H1 (cell line): Measurements from ENCODE around the gene ZNF70. TPM values are rescaled to one million over a fixed set of nuclear protein-coding genes. Genes with fewer than 3 reads are reported as not detected.

Source experiments
- CTCF ChIA-PET: fragments of 300-600 bp; sonication (Branson Sonifier 250); formaldehyde crosslinking; loops from one replicate; lab custom pipeline; 2021; ENCODE audit not compliant: partially characterized antibody; lab: Charles Lee
- POLR2A ChIA-PET: fragments of 300-600 bp; sonication (Branson Sonifier 250); formaldehyde crosslinking; loops from one replicate; lab custom pipeline; 2021; ENCODE audit warnings: inconsistent platforms; ENCODE audit not compliant: partially characterized antibody; lab: Charles Lee
- DNase-seq, 2 experiments: peaks; one replicate each; pipeline versions ENCODE4 v3.0.0 to v3.0.0-alpha.2; 2010 to 2022; ENCODE audit warnings: low spot score in 2 of 2, low read depth in 1 of 2, mixed read lengths in 1 of 2
- FAIRE-seq: peaks from 2 replicates; lab custom pipeline; 2011; peaks lifted over from hg19 to GRCh38; lab: Jason Lieb, UNC
- H2AFZ ChIP-seq: 2 replicates; pipeline ENCODE4 v1.8.1; 2012; ENCODE audit warnings: low read length, inconsistent platforms
- H2AK5ac ChIP-seq: 2 replicates; pipeline ENCODE4 v1.6.1; 2013; ENCODE audit warnings: low read depth, low read length
- H2BK120ac ChIP-seq: replicated peaks from 2 replicates; pipeline ENCODE3; 2013; ENCODE audit warnings: low read depth, low read length, inconsistent platforms
- H2BK12ac ChIP-seq: 2 replicates; pipeline ENCODE4 v1.6.1; 2013; ENCODE audit warnings: low read depth, low read length
- H2BK15ac ChIP-seq: 2 replicates; pipeline ENCODE4 v1.6.1; 2013; ENCODE audit warnings: low read length
- H2BK20ac ChIP-seq: 2 replicates; pipeline ENCODE4 v1.6.1; 2013; ENCODE audit warnings: low read length
- H2BK5ac ChIP-seq: 2 replicates; pipeline ENCODE4 v1.6.1; 2013; ENCODE audit warnings: low read depth, low read length
- H3K14ac ChIP-seq: 2 replicates; pipeline ENCODE4 v1.6.1; 2013; ENCODE audit warnings: inconsistent platforms; ENCODE audit not compliant: insufficient read length
- H3K18ac ChIP-seq: 2 replicates; pipeline ENCODE4 v1.6.1; 2013; ENCODE audit warnings: low read length; ENCODE audit errors: extremely low read depth
- H3K23ac ChIP-seq: 2 replicates; pipeline ENCODE4 v1.6.1; 2013; ENCODE audit warnings: inconsistent platforms; ENCODE audit not compliant: insufficient read length
- H3K23me2 ChIP-seq: 2 replicates; pipeline ENCODE4 v1.6.1; 2013; ENCODE audit warnings: low read depth, low read length
- H3K27ac ChIP-seq: 2 replicates; pipeline ENCODE4 v1.6.1; 2011; ENCODE audit warnings: low read depth, low read length, inconsistent platforms
- H3K27me3 ChIP-seq, 4 experiments: replicated peaks in 1 of 4; 1 replicate in 1 of 4; 2 replicates in 3 of 4; pipeline versions ENCODE4 v1.6.1 to v1.8.1; 2011 to 2013; ENCODE audit warnings: low read length in 3 of 4, mild to moderate bottlenecking in 3 of 4, inconsistent platforms in 2 of 4, mixed read lengths in 2 of 4, moderate library complexity in 1 of 4; ENCODE audit not compliant: control insufficient read depth in 3 of 4, insufficient read depth in 3 of 4; ENCODE audit errors: extremely low read depth in 1 of 4
- H3K36me3 ChIP-seq, 4 experiments: 2 replicates each; pipeline versions ENCODE4 v1.6.1 to v1.8.1; 2011 to 2013; ENCODE audit warnings: mild to moderate bottlenecking in 4 of 4, low read length in 3 of 4, moderate library complexity in 2 of 4, control low read depth in 1 of 4, inconsistent platforms in 1 of 4; ENCODE audit not compliant: insufficient read depth in 4 of 4, control insufficient read depth in 2 of 4
- H3K4ac ChIP-seq: replicated peaks from 2 replicates; pipeline ENCODE3; 2013; ENCODE audit warnings: low read length, low read depth, mixed read lengths, inconsistent platforms; ENCODE audit not compliant: insufficient read length
- H3K4me1 ChIP-seq, 4 experiments: replicated peaks in 1 of 4; 1 replicate in 1 of 4; 2 replicates in 3 of 4; pipeline versions ENCODE4 v1.6.1 to v1.8.1; 2011 to 2013; ENCODE audit warnings: low read length in 3 of 4, inconsistent platforms in 2 of 4, mixed read lengths in 1 of 4; ENCODE audit not compliant: insufficient read depth in 4 of 4, control insufficient read depth in 3 of 4
- H3K4me2 ChIP-seq, 2 experiments: 2 replicates each; pipeline versions ENCODE4 v1.6.1 to v1.8.1; 2011 to 2013; ENCODE audit warnings: low read depth in 2 of 2, low read length in 2 of 2, control low read depth in 1 of 2, inconsistent platforms in 1 of 2, mild to moderate bottlenecking in 1 of 2; ENCODE audit not compliant: insufficient read depth in 1 of 2
- H3K4me3 ChIP-seq, 4 experiments: fragments of 200-600, 300-600 bp in 1 of 4; sonication (generic), shearing (Covaris generic), sonication (Bioruptor Twin) in 1 of 4; 2 replicates each; pipeline versions ENCODE4 v1.5.1 to v1.8.1; 2011 to 2016; ENCODE audit warnings: low read length in 4 of 4, low read depth in 3 of 4, control low read depth in 2 of 4, inconsistent platforms in 2 of 4, mild to moderate bottlenecking in 2 of 4, mixed read lengths in 1 of 4, moderate library complexity in 1 of 4; ENCODE audit not compliant: insufficient read depth in 2 of 4; ENCODE audit errors: extremely low read depth in 1 of 4
- H3K56ac ChIP-seq: replicated peaks from 2 replicates; pipeline ENCODE3; 2013; ENCODE audit warnings: low read depth, mild to moderate bottlenecking, mixed read lengths, low read length, inconsistent platforms; ENCODE audit not compliant: insufficient read length
- H3K79me1 ChIP-seq: 2 replicates; pipeline ENCODE4 v1.6.1; 2013; ENCODE audit warnings: low read depth, low read length, control low read depth
- H3K79me2 ChIP-seq, 2 experiments: 2 replicates each; pipeline versions ENCODE4 v1.6.1 to v1.8.1; 2012 to 2013; ENCODE audit warnings: low read length in 2 of 2, mild to moderate bottlenecking in 2 of 2, inconsistent platforms in 1 of 2; ENCODE audit not compliant: insufficient read depth in 2 of 2, control insufficient read depth in 1 of 2
- H3K9ac ChIP-seq, 4 experiments: replicated peaks in 1 of 4; 1 replicate in 1 of 4; 2 replicates in 3 of 4; pipeline versions ENCODE4 v1.6.1 to v1.8.1; 2011 to 2013; ENCODE audit warnings: low read depth in 3 of 4, low read length in 3 of 4, control low read depth in 2 of 4, mild to moderate bottlenecking in 2 of 4, moderate library complexity in 2 of 4, inconsistent platforms in 1 of 4; ENCODE audit errors: extremely low read depth in 1 of 4
- H3K9me3 ChIP-seq, 2 experiments: 2 replicates each; pipeline versions ENCODE4 v1.6.1 to v1.8.1; 2012 to 2013; ENCODE audit warnings: mild to moderate bottlenecking in 2 of 2, moderate library complexity in 2 of 2, control low read depth in 1 of 2, inconsistent platforms in 1 of 2, low read depth in 1 of 2, low read length in 1 of 2, mixed read lengths in 1 of 2; ENCODE audit not compliant: insufficient read depth in 2 of 2
- H4K20me1 ChIP-seq, 2 experiments: replicated peaks in 1 of 2; 2 replicates each; pipeline versions ENCODE3 to v1.8.1; 2011 to 2013; ENCODE audit warnings: inconsistent platforms in 2 of 2, low read length in 2 of 2, mild to moderate bottlenecking in 1 of 2; ENCODE audit not compliant: insufficient read depth in 2 of 2, control insufficient read depth in 1 of 2
- H4K5ac ChIP-seq: 2 replicates; pipeline ENCODE4 v1.6.1; 2013; ENCODE audit warnings: low read length, low read depth, mixed read lengths, inconsistent platforms; ENCODE audit not compliant: insufficient read length
- H4K8ac ChIP-seq: 2 replicates; pipeline ENCODE4 v1.8.0; 2013; ENCODE audit warnings: mild to moderate bottlenecking, moderate library complexity, low read length, inconsistent platforms; ENCODE audit not compliant: insufficient read depth; ENCODE audit errors: extremely low read depth
- H4K91ac ChIP-seq: replicated peaks from 2 replicates; pipeline ENCODE3; 2013; ENCODE audit warnings: low read length, mixed read lengths, inconsistent platforms; ENCODE audit not compliant: insufficient read length
- ASH2L ChIP-seq: fragments of 200-600, 300-600 bp; sonication (generic); IDR thresholded peaks from one replicate; pipeline ENCODE4 v1.7.1; 2017; ENCODE audit warnings: low read length
- TBP ChIP-seq: IDR thresholded peaks from 2 replicates; pipeline ENCODE4 v1.6.1; 2011; ENCODE audit warnings: low read depth, low read length, improper control_type of control experiment
- WGBS, 2 experiments: shearing (Covaris generic) in 1 of 2; methylation state at CpG; one replicate each; pipeline versions ENCODE4 v1.1.6 to v1.1.7; 2013 to 2015; ENCODE audit warnings: low lambda C conversion rate in 2 of 2, mixed read lengths in 2 of 2, inconsistent platforms in 1 of 2, low coverage in 1 of 2, missing lambda C conversion rate in 1 of 2; ENCODE audit not compliant: insufficient replicate concordance in 2 of 2, insufficient coverage in 1 of 2, insufficient read length in 1 of 2; ENCODE audit errors: extremely low coverage in 1 of 2, missing lambda C conversion rate in 1 of 2; 5-methylcytosine and 5-hydroxymethylcytosine counted together
- polyA plus RNA-seq, 7 experiments: library from polyadenylated mRNA; depleted of rRNA in 3 of 7; stranded (reverse) in 5 of 7; unstranded in 2 of 7; fragments of >200 nt in 5 of 7; fragments of 200-250 nt in 2 of 7; gene quantifications; 1 replicate in 5 of 7; 2 replicates in 1 of 7; 4 replicates in 1 of 7; pipeline versions ENCODE4 v1.2.1 to v1.2.3, GENCODE V29; 2011 to 2013; ENCODE audit warnings: missing spikeins in 2 of 7, mixed read lengths in 2 of 7
- total RNA-seq: library from RNA; stranded (reverse); fragmentation: NEBNext Ultra II Directional; extraction: Animal tissue kit (Norgen Biotek cat#: 25700); gene quantifications from 2 replicates; pipeline ENCODE4 v1.2.1, GENCODE V29; 2021

The ZNF70 gene
- total and polyA plus RNA-seq, 2 of the 8 experiments (the other 6 are each of a cell fraction or from before 2014, with no cell fraction given), result 1.1 to 2.6 TPM

- no peaks in the 10 kb centered on the region for H3K79me1 ChIP-seq
- no peak overlapping the region; the same call in 1 of the 2 replicates for H3K18ac ChIP-seq
- H3K79me2 ChIP-seq, result no peaks in the 10 kb centered on the region
- peaks cover 0 to 7% of the 10 kb centered on the region in 2 experiments for H4K20me1 ChIP-seq
- peak overlapping the region; percentile 53; the same call in 1 of the 2 replicates for H2BK12ac ChIP-seq
- POLR2A ChIA-PET, result interaction anchor here (0.9 to 5.7 kb wide), 6 partner anchors 10 to 122 kb away, joined by 4 to 45 read pairs (median 4); partner anchors contain the start of genes MIF, SLC2A11 and SMARCB1
- DNase-seq, result no peak
- no peak for FAIRE-seq
- H2AFZ ChIP-seq, result peak overlapping the region; percentile 92; the same call in 1 of the 2 replicates
- WGBS, 2 experiments, result 13% methylated on average over 6 of the region's 6 CpGs; no CpG with 5 or more reads in 1 of the 2 experiments
- H3K56ac ChIP-seq, result no peak overlapping the region
- H3K23me2 ChIP-seq, result peaks cover 15% of the 10 kb centered on the region; the same call in 1 of the 2 replicates
- no peak overlapping the region for H3K23ac ChIP-seq
- peaks cover 0 to 14% (median 9%) of the 10 kb centered on the region in 4 experiments; a peak in 3 of 7 replicates for H3K4me1 ChIP-seq
- peak overlapping the region; percentile 67 to 89 for H3K4me2 ChIP-seq
- no peaks in the 10 kb centered on the region for H3K36me3 ChIP-seq
- CTCF ChIA-PET, result interaction anchor here (0.8 to 9.6 kb wide), 4 partner anchors 10 to 78 kb away, joined by 3 to 73 read pairs (median 25); partner anchors contain the start of genes C22orf15 and SMARCB1
- H4K5ac ChIP-seq, result peak overlapping the region; percentile 70
- H2BK20ac ChIP-seq, result no peak overlapping the region
- H4K8ac ChIP-seq, result no peak overlapping the region
- no peak overlapping the region; a peak in 1 of 7 replicates for H3K9ac ChIP-seq
- peak overlapping the region; percentile 19 to 71 (median 46); a peak in 6 of 8 replicates for H3K4me3 ChIP-seq
- no peak overlapping the region for H2BK15ac ChIP-seq
- H4K91ac ChIP-seq, result peak overlapping the region; percentile 36
- no peak overlapping the region for H2AK5ac ChIP-seq
- H3K14ac ChIP-seq, result no peak overlapping the region
- H3K27me3 ChIP-seq, result peaks cover 0 to 30% (median 20%) of the 10 kb centered on the region in 4 experiments; a peak in 6 of 7 replicates
- peak overlapping the region; percentile 40; the same call in 1 of the 2 replicates for H2BK5ac ChIP-seq
- peak overlapping the region; percentile 65 for H3K4ac ChIP-seq
- no peak overlapping the region for H2BK120ac ChIP-seq
- no peak overlapping the region for H3K27ac ChIP-seq
- no peaks in the 10 kb centered on the region for H3K9me3 ChIP-seq
- TF ChIP-seq TBP, result no peak
- TF ChIP-seq ASH2L, result peak; percentile 67
These were observed 21.4 kb upstream of the ZNF70 start for GRCh38 chr22:23772315-23772648.
